Panc1 (cell line): ENCODE measurements around the gene GNAT3. TPM values are rescaled to one million over a fixed set of nuclear protein-coding genes. Genes with fewer than 3 reads are reported as not detected.

Source experiments
- ATAC-seq: fragments of 200-7000 bp; cut with Tn5 transposase; 2 replicates; pipeline ENCODE4 v1.9.1; 2020; ENCODE audit warnings: mild to moderate bottlenecking, moderate library complexity
- BruUV-seq: library from RNA; stranded (reverse); fragments of 400-500 nt; replicated peaks from 2 replicates; lab custom pipeline; 2021; lab: Mats Ljungman, UMichigan
- CTCF ChIA-PET: fragments of 300-600 bp; sonication (Branson Sonifier 250); formaldehyde crosslinking; loops from one replicate; lab custom pipeline; 2022; ENCODE audit warnings: antibody characterized with exemption; lab: Charles Lee
- POLR2A ChIA-PET: fragments of 300-600 bp; sonication (Branson Sonifier 250); formaldehyde crosslinking; loops from one replicate; lab custom pipeline; 2022; ENCODE audit warnings: antibody characterized with exemption; lab: Charles Lee
- DNase-seq: peaks from one replicate; pipeline ENCODE4 v3.0.0-alpha.2; 2010; ENCODE audit warnings: low read depth, low spot score
- H3K27ac ChIP-seq: 2 replicates; pipeline ENCODE4 v1.5.1; 2011; ENCODE audit warnings: mild to moderate bottlenecking, low read length, inconsistent platforms
- H3K27me3 ChIP-seq: fragments of 200-500 bp; sonication (Bioruptor generic); 2 replicates; pipeline ENCODE4 v1.6.0; 2014; ENCODE audit warnings: low read length, inconsistent platforms; ENCODE audit not compliant: control insufficient read depth, insufficient read depth
- H3K36me3 ChIP-seq: fragments of 200-500 bp; sonication (Bioruptor generic); 2 replicates; pipeline ENCODE4 v1.5.1; 2014; ENCODE audit warnings: inconsistent platforms, mild to moderate bottlenecking, low read length, moderate library complexity; ENCODE audit not compliant: control insufficient read depth, insufficient read depth
- H3K4me1 ChIP-seq: 2 replicates; pipeline ENCODE4 v1.5.1; 2011; ENCODE audit warnings: inconsistent platforms, mild to moderate bottlenecking, low read length, moderate library complexity; ENCODE audit not compliant: control insufficient read depth, insufficient read depth
- H3K4me3 ChIP-seq, 2 experiments: 2 replicates each; pipeline ENCODE4 v1.5.1; 2011 to 2012; ENCODE audit warnings: low read depth in 2 of 2, low read length in 2 of 2, mild to moderate bottlenecking in 2 of 2, inconsistent platforms in 1 of 2, moderate library complexity in 1 of 2
- H3K9me3 ChIP-seq: fragments of 200-500 bp; sonication (Bioruptor generic); 2 replicates; pipeline ENCODE4 v1.5.1; 2014; ENCODE audit warnings: low read depth, mild to moderate bottlenecking, inconsistent platforms, low read length, moderate library complexity; ENCODE audit not compliant: control insufficient read depth, insufficient read depth
- CTCF ChIP-seq: fragments of 450-650 bp; IDR thresholded peaks from 2 replicates; pipeline ENCODE4 v1.5.1; 2017; ENCODE audit warnings: mild to moderate bottlenecking
- POLR2AphosphoS5 ChIP-seq: IDR thresholded peaks from 2 replicates; pipeline ENCODE4 v1.6.1; 2012; ENCODE audit warnings: mild to moderate bottlenecking, low read depth, low read length, moderate library complexity
- REST ChIP-seq, 2 experiments: IDR thresholded peaks; 2 replicates each; pipeline ENCODE4 v1.6.1; 2011 to 2012; ENCODE audit warnings: low read depth in 2 of 2, control low read depth in 1 of 2, low read length in 1 of 2, mild to moderate bottlenecking in 1 of 2, moderate library complexity in 1 of 2; ENCODE audit not compliant: insufficient read depth in 1 of 2
- SIN3A ChIP-seq: IDR thresholded peaks from 2 replicates; pipeline ENCODE4 v1.6.1; 2012; ENCODE audit warnings: low read depth, mild to moderate bottlenecking, low read length, moderate library complexity, borderline replicate concordance; ENCODE audit not compliant: insufficient read depth
- TCF7L2 ChIP-seq: IDR thresholded peaks from 2 replicates; pipeline ENCODE4 v1.6.1; 2011; ENCODE audit warnings: mild to moderate bottlenecking, low read depth, low read length, inconsistent platforms
- in situ Hi-C: cut with HindIII; loops from 2 replicates; pipeline ENCODE4 v1.10.0; 2016; ENCODE audit warnings: low sequenced_read_pairs, low pct_unique_long_range_greater_than_20kb
- intact Hi-C: fragments of 100-400 bp; cut with micrococcal nuclease; formaldehyde crosslinking; loops from one replicate; pipeline ENCODE4 v1.10.0; 2022; ENCODE audit not compliant: unreplicated experiment
- total RNA-seq: library from RNA; stranded (reverse); gene quantifications from one replicate; pipeline ENCODE4 v1.2.1, GENCODE V29; 2021; ENCODE audit not compliant: unreplicated experiment

GNAT3 gene
- total RNA-seq, 1 experiment from 2014 or later, result not detected

GRCh38 chr7:80415522-80415921 is 96.3 kb downstream of the GNAT3 start:
- Histone ChIP-seq H3K4me3 (no peak overlapping the region), H3K27me3 (0 out of 2 replicates have a peak, but pooled peaks cover 3% of the 10 kb centered on the region), H3K9me3 (no peaks in the 10 kb centered on the region), H3K27ac (no peak overlapping the region), H3K36me3 (no peaks in the 10 kb centered on the region), H3K4me1 (no peaks in the 10 kb centered on the region)
- CTCF ChIA-PET, result no interaction called here
- in situ Hi-C loops (no loop called here), intact Hi-C loops (no loop called here)
- DNase-seq (no peak), ATAC-seq (no peak)
- BruUV-seq, result no TSS peak
- TF ChIP-seq SIN3A (no peak), CTCF (no peak), POLR2AphosphoS5 (no peak), TCF7L2 (no peak), REST (IDR thresholded peaks at IDR 0.05; ENCODE audit: insufficient read depth in 1 of 2, low read depth in 2 of 2, low read length in 1 of 2) (no peak)
- POLR2A ChIA-PET, result no interaction called here

- intact Hi-C loops, result no loop called here
- no peak overlapping the region for H3K27ac ChIP-seq
Measured at GRCh38 chr7:80415114-80415513, 96.8 kb downstream of the GNAT3 start.

More at GRCh38 chr7:80415114-80415513, 96.8 kb downstream of the GNAT3 start:
- no TSS peak for BruUV-seq
- no peak for DNase-seq
- Histone ChIP-seq H3K36me3 (no peaks in the 10 kb centered on the region), H3K9me3 (no peaks in the 10 kb centered on the region), H3K27me3 (0 out of 2 replicates have a peak, but pooled peaks cover 3% of the 10 kb centered on the region), H3K4me3 (no peak overlapping the region), H3K4me1 (no peaks in the 10 kb centered on the region)
- no peak for ATAC-seq
- TF ChIP-seq CTCF (no peak), TCF7L2 (no peak), REST (IDR thresholded peaks at IDR 0.05; ENCODE audit: insufficient read depth in 1 of 2, low read depth in 2 of 2, low read length in 1 of 2) (no peak), SIN3A (no peak), POLR2AphosphoS5 (no peak)
- ChIA-PET CTCF (no interaction called here), POLR2A (interaction anchor here (0.7 kb wide), 1 partner anchor 54 kb away, joined by 4 read pairs; no protein-coding TSS in a partner anchor)
- in situ Hi-C loops, result no loop called here
